Activated CD4-positive, alpha-beta T cell treated with anti-CD3 and anti-CD28 coated beads, Interleukin-2, Interleukin-4, amounts not matched to agents 100 ng/mL and 50 ng/mL, durations not matched to agents 16 hours and 8 hours (primary cell): ENCODE measurements around the gene NEGR1.

Source experiments
- DNase-seq: peaks from one replicate; pipeline ENCODE4 v3.0.0-alpha.2; 2020; ENCODE audit warnings: low spot score

Gene NEGR1

GRCh38 chr1:72230746-72231145 lies 51.6 kb downstream of the NEGR1 start:
- no peak for DNase-seq

- DNase-seq: no peak
Observed at GRCh38 chr1:72229893-72230292, 52.4 kb downstream of the NEGR1 start.

GRCh38 chr1:72227667-72228066 lies 54.7 kb downstream of the NEGR1 start:
- DNase-seq: no peak

DNA sequence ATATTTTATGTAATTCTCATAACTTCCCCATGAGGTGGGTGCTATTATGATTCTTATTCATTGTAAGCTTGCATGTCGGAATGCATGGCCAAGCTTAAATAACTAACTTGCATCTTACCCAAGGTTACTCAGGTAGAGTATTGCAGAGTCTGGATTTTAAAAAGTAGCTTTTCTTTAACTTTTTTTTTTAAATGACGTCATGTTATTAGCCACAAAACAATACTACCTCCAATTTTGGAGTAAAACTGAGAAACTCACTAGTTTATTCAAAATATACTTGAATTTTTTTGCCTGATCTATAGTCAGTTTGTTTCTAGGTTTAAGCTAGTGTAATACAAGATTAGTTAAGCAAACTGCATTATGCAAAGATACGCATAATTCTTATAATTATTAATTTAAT lies 57.8 kb downstream of the NEGR1 start:
- no peak for DNase-seq

GRCh38 chr1:72221811-72222210 lies 60.5 kb downstream of the NEGR1 start:
- no peak for DNase-seq

DNA sequence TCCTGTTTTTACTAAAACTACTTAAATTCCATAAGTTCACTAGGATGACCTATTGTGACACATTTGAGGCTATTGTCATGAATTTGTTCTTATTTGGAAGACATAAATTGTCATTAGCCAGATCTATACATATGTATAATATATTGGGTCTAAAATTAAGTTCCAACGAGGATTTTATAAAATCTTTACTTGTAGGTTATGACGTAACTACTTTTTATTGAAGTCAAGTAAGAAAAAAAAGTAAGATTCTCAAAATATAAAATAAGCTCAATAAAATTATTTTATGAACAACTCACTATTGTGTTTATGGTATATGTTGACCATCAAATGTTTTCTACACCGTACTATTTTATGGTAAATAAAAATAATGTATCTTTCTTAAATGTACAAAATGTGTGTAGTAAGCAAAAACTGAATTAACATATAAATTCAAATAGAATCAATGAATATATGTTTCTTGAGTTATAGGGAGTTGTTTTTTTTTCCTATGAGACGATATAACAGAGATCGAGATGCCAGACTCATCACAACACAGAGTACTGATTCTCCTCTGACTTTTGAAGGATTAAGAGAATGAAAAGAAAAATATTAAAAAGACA lies 64.1 kb downstream of the NEGR1 start:
- DNase-seq: no peak

DNA sequence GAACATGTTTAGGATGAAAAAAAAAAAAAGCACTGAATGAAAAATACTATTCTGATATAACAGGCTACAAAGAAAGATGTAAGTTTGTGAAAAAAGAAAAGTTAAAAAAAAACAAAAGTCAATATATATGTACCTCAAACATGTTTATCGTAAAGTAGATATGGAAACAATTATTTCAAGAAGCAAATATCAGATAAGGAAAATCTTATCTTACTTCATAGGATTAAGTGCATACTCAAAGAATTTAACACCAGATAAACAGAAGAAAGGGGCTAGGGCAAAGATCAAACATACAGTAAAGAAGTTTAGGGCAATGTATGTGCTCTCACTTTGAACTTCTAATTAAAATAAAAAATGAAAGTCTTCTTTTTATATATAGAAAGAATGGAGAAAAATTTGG lies 75.3 kb downstream of the NEGR1 start:
- no peak for DNase-seq

DNA sequence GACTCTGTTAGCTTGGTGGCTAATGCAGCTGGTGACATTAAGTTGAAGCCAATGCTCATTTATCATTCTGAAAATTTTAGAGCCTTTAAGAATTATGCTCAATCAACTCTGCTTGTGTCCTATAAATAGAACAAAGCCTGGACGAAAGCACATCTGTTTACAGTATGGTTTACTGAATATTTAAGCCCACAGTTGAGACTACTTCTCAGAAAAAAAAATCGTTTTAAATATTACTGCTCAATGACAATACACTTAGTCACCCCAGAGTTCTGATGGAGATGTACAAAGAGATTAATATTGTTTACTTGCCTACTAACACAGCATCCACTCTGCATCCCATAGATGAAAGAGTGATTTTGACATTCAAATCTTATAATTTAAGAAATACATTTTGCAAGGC lies 79.6 kb downstream of the NEGR1 start:
- no peak for DNase-seq

GRCh38 chr1:72197786-72198185 lies 84.6 kb downstream of the NEGR1 start:
- DNase-seq: no peak

DNA sequence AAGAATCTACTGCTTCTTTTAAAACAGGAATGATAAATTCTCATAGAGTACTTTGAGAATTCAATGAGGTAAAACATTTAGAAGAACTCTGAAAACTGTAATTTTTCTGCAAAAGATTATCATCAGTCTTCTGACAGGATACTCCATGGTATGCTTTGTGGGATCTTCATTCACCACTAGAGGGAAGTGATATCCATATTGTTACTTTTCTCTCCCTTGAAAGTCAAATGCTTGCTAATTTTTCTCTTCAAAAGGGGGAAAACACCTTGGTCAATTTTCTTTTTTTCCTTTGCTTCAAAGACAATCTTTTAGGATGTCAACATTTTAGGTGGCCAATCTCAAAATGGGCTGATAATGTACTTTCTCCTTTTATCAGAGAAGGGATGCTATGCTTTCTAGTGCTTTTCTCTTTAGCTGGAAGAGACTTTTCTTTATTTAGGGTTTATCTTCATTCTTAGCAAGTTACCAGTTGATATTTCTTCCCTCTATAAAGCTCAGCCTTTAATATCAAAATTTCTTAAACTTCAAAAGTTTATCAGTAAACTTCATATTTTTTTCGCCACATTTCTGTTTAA lies 95.5 kb downstream of the NEGR1 start:
- no peak for DNase-seq

- no peak for DNase-seq
Observed at GRCh38 chr1:72184099-72184701, 98.1 kb downstream of the NEGR1 start.

- DNase-seq: no peak
Observed at GRCh38 chr1:72182859-72183258, 99.5 kb downstream of the NEGR1 start.

DNA sequence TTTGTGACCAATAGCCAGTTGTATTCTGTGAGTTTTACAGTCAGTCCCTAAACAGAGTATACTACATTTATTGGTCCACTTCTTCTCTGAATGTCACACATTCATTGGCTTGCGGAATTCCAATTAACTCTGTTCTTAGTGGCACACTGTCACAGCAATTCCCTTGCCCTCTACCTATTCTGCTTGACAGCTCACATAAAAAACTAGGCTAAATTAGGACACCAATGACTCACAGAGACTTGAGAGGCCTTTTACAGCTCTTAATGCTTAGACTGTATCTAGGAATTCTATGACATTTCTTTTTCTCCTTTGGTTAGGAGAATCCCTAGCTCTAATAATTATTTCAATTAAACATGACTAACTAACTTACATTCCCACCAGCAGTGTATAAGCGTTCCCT lies 104.1 kb downstream of the NEGR1 start:
- no peak for DNase-seq

GRCh38 chr1:72177711-72178110 lies 104.6 kb downstream of the NEGR1 start:
- DNase-seq: no peak

GRCh38 chr1:72170246-72170645 lies 112.1 kb downstream of the NEGR1 start:
- no peak for DNase-seq

- no peak for DNase-seq
Observed at GRCh38 chr1:72166426-72166825, 115.9 kb downstream of the NEGR1 start.

DNA sequence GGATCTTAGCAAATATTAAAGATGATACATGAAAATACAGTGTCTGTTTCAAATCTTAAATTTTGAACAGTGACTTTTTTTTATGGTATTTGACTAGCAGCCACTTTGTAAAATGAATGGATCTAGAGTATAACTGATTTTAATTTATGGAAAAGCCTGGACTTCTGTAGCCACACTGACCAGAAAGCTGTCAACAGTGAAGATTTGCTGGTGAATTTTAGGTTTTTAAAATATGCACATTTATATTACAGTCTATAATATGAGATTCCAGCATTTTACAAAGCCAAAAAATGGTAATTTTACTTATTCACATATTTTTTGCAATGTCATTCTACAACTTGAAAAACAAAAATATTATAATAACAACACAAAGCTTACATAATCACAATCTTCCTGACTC lies 131.8 kb downstream of the NEGR1 start:
- DNase-seq: no peak

DNA sequence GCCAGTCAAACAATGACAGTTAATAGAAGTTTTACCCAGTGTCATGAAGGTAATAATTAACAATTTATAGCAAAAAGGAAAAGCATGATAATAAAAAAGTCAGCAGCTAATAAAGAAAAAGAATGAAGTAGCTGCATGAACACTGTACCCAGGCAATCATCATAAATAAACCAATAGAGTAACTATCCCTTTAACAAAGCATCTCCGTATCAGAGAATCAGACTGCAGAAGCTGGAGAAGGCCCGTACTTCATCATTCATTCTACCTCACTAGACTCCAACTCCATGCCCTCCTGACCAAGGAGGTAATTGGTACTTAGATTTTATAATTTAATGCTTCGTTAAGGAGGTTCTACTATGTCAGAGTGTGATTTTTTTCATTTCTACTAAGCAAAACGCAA lies 140.5 kb downstream of the NEGR1 start:
- DNase-seq: no peak

DNA sequence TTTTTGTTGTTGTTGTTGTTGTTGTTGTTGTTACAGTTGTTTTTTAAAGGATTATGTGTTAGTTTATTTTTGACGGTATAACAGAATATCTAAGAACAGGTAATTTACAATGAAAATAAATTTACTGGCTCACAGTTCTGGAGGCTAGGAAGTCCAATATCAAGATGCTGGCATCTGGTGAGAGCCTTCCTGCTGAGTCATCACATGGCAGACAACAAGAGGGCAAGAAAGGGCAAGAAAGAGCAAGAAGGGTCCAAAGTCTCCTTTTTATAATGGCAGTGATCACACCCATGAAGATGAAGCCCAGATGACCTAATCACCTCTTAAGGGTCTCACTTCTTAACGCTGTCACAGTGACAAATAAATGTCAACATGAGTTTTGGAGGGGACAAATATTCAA lies 142.1 kb downstream of the NEGR1 start:
- no peak for DNase-seq

GRCh38 chr1:72137656-72138055 lies 144.7 kb downstream of the NEGR1 start:
- DNase-seq: no peak

GRCh38 chr1:72129869-72130268 lies 152.5 kb downstream of the NEGR1 start:
- no peak for DNase-seq

GRCh38 chr1:72122099-72122880 lies 160.0 kb downstream of the NEGR1 start:
- DNase-seq: no peak

DNA sequence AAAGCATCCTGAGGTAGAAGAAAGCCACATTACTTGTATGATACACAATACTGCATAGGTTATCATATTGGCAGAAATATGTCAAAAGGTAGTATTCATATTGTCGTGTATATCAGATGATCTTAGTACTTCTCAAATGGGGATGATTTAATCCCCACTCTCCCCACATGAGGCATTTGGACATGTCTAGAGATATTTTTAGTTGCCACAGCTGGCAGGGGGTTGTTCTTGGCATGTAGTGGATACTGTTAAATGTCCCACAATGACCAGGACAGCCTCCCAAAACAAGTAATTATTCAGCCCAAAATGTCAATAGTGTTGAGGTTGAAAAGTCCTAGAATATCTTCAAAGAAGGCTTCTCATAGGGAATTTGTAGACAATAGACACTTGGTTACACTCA lies 162.8 kb downstream of the NEGR1 start:
- DNase-seq: no peak
